Measurements from ENCODE around the gene NPPC. TPM values are rescaled to one million over a fixed set of nuclear protein-coding genes. Genes with fewer than 3 reads are reported as not detected.
"Not testable (repeated sequence)": the region's sequence is repeated elsewhere in the genome, so short reads cannot be mapped to it uniquely, and the experiment has no call there.

The NPPC gene
- total RNA-seq, 1 donor from 2014 or later = not detected

DNA sequence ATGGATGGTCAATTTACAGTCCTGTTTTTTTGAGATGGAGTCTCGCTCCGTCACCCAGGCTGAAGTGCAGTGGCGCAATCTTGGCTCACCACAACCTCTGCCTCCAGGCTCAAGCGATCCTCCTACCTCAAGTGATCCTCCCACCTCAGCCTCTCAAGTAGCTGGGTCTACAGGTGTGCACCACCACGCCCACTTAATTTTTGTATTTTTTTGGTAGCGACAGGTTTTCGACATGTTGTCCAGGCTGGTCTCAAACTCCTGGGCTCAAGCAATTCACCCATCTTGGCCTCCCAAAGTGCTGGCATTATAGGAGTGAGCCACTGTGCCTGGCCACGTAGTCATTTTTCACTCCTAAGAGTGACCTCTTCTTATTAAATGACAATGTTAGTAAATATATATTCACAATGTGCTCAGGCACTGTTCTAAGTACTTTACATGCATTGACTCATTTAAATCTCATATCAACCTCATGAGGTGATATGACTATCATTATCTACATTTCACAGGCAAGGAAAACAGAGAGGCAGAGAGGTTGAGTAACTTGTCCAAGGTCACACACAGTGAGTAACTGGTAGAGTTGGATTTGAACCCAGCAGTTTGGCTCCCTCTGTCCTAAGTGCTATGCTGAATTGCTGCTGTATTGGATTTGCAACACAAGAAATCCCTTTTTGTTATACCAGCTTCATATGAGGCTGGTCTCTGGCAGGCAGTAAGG is 29.7 kb upstream of the NPPC start:
- Mint-ChIP-seq H3K4me3 (ENCODE audit: low read depth) (no peak overlapping the region), H3K27ac (no peak overlapping the region), H3K9me3 (ENCODE audit: low read depth) (peaks cover 1% of the 10 kb centered on the region), H3K27me3 (no peaks in the 10 kb centered on the region), H3K36me3 (ENCODE audit: insufficient read depth) (no peaks in the 10 kb centered on the region), H3K4me1 (ENCODE audit: low read depth) (peaks cover 2% of the 10 kb centered on the region)
- TF ChIP-seq, protein P1, sequence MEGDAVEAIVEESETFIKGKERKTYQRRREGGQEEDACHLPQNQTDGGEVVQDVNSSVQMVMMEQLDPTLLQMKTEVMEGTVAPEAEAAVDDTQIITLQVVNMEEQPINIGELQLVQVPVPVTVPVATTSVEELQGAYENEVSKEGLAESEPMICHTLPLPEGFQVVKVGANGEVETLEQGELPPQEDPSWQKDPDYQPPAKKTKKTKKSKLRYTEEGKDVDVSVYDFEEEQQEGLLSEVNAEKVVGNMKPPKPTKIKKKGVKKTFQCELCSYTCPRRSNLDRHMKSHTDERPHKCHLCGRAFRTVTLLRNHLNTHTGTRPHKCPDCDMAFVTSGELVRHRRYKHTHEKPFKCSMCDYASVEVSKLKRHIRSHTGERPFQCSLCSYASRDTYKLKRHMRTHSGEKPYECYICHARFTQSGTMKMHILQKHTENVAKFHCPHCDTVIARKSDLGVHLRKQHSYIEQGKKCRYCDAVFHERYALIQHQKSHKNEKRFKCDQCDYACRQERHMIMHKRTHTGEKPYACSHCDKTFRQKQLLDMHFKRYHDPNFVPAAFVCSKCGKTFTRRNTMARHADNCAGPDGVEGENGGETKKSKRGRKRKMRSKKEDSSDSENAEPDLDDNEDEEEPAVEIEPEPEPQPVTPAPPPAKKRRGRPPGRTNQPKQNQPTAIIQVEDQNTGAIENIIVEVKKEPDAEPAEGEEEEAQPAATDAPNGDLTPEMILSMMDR (IDR thresholded peaks at IDR 0.05; ENCODE audit: unreplicated experiment) = no peak
- DNase-seq (ENCODE audit: low spot score, unreplicated experiment) = no peak

DNA sequence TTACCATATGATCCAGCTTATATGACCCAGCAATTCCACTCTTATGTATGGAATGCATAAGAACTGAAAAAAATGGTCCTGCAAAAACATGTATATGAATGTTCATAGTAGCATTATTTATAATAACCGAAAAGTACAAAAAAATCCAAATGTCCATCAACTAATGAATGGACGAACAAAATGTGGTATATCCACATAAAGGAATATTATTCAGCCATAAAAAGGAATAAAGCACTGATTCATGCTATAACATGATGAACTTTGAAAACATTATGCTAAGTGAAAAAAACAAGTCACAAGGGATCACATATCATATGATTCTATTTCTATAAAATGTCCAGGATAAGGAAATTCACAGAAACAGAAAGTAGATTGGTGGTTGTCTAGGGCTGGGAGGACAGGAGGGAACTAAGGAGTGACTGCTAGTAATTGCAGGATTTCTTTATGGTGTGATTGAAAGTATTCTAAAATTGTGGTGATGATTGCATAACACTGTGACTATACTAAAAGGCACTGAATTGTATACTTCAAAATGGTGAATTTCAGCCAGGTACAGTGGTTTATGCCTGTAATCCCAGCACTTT is 25.3 kb upstream of the NPPC start:
- Mint-ChIP-seq H3K27ac (no peak overlapping the region), H3K4me3 (ENCODE audit: low read depth) (no peak overlapping the region), H3K9me3 (ENCODE audit: low read depth) (peaks cover 5% of the 10 kb centered on the region), H3K4me1 (ENCODE audit: low read depth) (no peaks in the 10 kb centered on the region), H3K27me3 (no peaks in the 10 kb centered on the region), H3K36me3 (ENCODE audit: insufficient read depth) (no peaks in the 10 kb centered on the region)
- TF ChIP-seq, protein P1 (IDR thresholded peaks at IDR 0.05; ENCODE audit: unreplicated experiment) = no peak
- no peak for DNase-seq (ENCODE audit: low spot score, unreplicated experiment)

GRCh38 chr2:231947694-231948093 is 21.5 kb upstream of the NPPC start:
- Mint-ChIP-seq H3K36me3 (ENCODE audit: insufficient read depth) (no peaks in the 10 kb centered on the region), H3K27ac (no peak overlapping the region), H3K4me3 (ENCODE audit: low read depth) (no peak overlapping the region), H3K27me3 (no peaks in the 10 kb centered on the region), H3K4me1 (ENCODE audit: low read depth) (no peaks in the 10 kb centered on the region), H3K9me3 (ENCODE audit: low read depth) (peaks cover 5% of the 10 kb centered on the region)
- DNase-seq (ENCODE audit: low spot score, unreplicated experiment) = no peak
- TF ChIP-seq, protein P1 (IDR thresholded peaks at IDR 0.05; ENCODE audit: unreplicated experiment) = no peak

DNA sequence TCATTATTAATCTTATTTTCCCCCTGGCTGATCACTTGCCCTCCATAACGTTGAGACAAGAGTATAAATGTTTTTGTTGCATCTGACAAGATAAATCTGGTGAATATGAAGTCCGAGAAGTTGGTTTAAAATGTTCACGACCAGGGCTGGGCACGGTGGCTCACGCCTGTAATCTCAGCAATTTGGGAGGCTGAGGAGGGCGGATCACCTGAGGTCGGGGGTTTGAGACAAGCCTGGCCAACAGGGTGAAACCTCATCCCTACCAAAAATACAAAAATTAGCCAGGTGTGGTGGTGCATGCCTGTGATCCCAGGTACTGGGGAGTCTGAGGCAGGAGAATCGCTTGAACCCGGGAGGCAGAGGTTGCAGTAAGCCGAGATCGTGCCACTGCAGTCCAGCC is 20.9 kb upstream of the NPPC start:
- H3K27me3 Mint-ChIP-seq; H3K4me1 Mint-ChIP-seq (ENCODE audit: low read depth); DNase-seq (ENCODE audit: low spot score, unreplicated experiment); H3K36me3 Mint-ChIP-seq (ENCODE audit: insufficient read depth); H3K9me3 Mint-ChIP-seq (ENCODE audit: low read depth); H3K4me3 Mint-ChIP-seq (ENCODE audit: low read depth); H3K27ac Mint-ChIP-seq: not testable (repeated sequence)

- H3K4me1 Mint-ChIP-seq (ENCODE audit: low read depth) = no peaks in the 10 kb centered on the region
- peaks cover 5% of the 10 kb centered on the region for H3K9me3 Mint-ChIP-seq (ENCODE audit: low read depth)
- H3K4me3 Mint-ChIP-seq (ENCODE audit: low read depth) = no peak overlapping the region
- H3K27ac Mint-ChIP-seq = no peak overlapping the region
- no peaks in the 10 kb centered on the region for H3K36me3 Mint-ChIP-seq (ENCODE audit: insufficient read depth)
- TF ChIP-seq, protein P1 (IDR thresholded peaks at IDR 0.05; ENCODE audit: unreplicated experiment) = no peak
- no peaks in the 10 kb centered on the region for H3K27me3 Mint-ChIP-seq
- no peak for DNase-seq (ENCODE audit: low spot score, unreplicated experiment)
Measured at GRCh38 chr2:231946241-231946814, 20.1 kb upstream of the NPPC start.
